HG02623 (cell line): ENCODE results near the gene FAM107B.
"Not testable (repeated sequence)": the region's sequence is repeated elsewhere in the genome, so short reads cannot be mapped to it uniquely, and the experiment has no call there.

Source experiments
- ATAC-seq: cut with Tn5 transposase; IDR thresholded peaks from one replicate; pipeline ENCODE4 v1.9.1; 2021; ENCODE audit warnings: moderate library complexity; ENCODE audit not compliant: unreplicated experiment

Gene FAM107B

GRCh38 chr10:14737808-14738545 is 36.7 kb downstream of the FAM107B start:
- no peak for ATAC-seq

DNA sequence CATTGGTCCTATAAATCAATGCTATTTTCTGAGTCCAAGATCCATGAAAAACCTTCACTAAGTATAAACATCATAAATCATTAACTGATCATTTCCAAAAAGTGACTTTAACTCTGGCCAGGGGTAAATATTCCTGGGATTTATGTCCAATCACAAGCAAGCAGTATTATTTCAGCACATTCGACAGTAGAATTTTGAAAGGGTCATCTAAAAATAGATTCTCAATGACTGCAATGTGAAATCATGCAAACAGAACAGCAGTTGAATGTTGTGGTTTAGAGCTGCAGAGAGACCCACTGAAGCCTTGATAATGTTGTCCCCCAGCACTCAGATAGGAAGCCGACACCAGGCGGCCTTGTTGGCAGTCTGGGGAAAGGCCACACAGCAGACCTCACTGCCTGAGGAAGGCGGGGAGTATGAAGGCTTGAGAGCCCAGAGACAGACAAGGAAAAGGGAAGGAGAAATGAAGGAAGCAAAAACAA is 38.1 kb downstream of the FAM107B start:
- no peak for ATAC-seq

DNA sequence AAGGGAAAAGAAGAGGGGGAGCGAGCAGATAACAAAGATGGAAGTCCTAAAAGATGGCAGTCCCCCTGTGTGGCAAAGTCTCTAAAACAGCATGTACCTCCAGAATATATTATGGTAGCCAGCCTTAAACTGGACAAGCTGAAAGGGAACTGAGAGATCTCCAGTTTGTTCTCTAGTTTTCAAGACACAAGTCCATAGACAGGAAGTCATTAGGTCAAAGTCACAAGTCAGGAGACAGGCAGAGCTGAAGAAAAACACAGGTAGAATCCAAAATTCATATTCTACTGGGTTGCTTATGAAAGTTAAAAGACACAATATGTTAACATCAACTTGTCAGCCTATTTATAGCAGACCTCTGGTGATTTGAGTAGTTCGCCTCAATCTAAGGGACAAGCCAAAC is 38.7 kb downstream of the FAM107B start:
- ATAC-seq: no peak

DNA sequence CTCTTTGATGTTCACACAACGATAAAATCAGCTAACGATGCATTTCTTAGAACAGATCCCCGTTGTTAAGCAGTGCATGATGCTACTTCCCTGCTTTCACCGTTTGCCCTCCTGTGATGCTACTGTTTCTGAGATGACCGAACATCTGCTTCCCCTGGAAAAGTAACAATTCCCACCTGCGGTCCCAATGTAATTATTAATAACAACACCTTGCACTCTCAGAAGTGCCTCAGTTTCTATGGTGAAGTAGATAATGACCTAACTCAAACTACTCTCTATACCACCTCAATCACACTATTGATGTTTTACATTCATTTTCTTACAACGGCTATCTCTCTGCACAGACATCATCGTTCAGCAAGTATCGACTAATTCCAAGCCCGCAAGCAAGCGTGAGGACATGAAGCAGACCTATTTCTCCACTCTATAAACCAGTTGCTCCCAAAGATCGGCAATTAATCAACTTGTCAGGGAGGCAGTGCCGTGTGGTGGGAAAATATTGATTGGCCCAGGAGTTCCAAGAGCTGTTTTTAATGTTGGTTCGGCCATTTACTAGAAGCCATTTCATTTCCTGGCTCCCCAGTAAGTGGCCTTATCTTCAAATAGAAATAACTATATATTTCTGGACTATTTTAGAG is 42.7 kb downstream of the FAM107B start:
- ATAC-seq: no peak

- ATAC-seq: no peak
Observed at GRCh38 chr10:14728346-14728745, 46.4 kb downstream of the FAM107B start.

GRCh38 chr10:14727924-14728323 is 46.8 kb downstream of the FAM107B start:
- no peak for ATAC-seq

GRCh38 chr10:14727465-14727864 is 47.2 kb downstream of the FAM107B start:
- no peak for ATAC-seq

GRCh38 chr10:14724931-14725330 is 49.8 kb downstream of the FAM107B start:
- ATAC-seq: no peak

- no peak for ATAC-seq
Observed at GRCh38 chr10:14723052-14723689, 51.5 kb downstream of the FAM107B start.

GRCh38 chr10:14717552-14717951 is 57.1 kb downstream of the FAM107B start:
- no peak for ATAC-seq

- ATAC-seq: no peak
Observed at GRCh38 chr10:14712991-14713424, 61.7 kb downstream of the FAM107B start.

DNA sequence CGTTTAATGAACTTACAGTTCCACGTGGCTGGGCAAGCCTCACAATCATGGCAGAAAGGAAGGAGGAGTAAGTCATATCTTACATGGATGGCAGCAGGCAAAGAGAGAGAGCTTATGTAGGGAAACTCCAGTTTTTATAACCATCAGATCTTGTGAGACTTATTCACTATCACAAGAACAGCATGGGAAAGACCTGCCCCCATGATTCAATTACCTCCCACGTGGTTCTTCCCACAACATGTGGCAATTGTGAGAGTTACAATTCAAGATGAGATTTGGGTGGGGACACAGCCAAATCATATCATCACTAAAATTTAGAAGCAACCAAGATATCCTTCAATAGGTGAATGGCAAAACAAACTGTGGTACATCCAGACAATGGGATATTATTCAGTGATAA is 65.4 kb downstream of the FAM107B start:
- not testable (repeated sequence) for ATAC-seq

GRCh38 chr10:14707481-14707880 is 67.2 kb downstream of the FAM107B start:
- ATAC-seq: no peak

DNA sequence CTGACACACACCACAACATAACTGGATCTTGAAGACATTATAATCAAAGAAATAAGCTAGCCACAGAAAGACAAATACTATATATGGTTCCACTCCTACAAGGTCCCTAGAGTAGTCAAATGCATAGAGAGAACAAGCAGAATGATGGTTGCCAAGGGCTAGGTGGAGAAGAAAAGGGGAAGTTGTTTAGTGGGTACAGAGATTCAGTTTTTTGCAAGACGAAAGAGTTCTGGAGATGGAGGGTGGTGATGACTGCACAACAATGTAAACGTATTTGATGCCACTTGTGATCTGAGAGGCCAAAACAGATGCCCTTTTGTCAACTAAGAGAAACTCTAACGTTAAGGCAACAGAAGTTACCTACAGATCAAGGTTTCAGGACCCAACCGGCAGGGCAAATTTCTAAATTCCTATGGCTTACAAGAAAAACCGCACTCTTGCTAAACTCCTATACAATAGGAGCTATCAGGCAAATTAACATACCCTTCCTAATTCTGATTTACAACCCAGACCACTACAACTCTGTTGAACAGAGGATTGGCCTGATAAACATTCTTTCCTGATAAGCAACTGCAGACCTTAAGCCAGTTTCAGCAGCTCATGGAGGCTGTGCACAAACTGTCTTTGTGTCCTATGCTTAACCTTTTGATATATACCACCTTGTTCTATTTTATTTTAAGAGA is 69.0 kb downstream of the FAM107B start:
- no peak for ATAC-seq

DNA sequence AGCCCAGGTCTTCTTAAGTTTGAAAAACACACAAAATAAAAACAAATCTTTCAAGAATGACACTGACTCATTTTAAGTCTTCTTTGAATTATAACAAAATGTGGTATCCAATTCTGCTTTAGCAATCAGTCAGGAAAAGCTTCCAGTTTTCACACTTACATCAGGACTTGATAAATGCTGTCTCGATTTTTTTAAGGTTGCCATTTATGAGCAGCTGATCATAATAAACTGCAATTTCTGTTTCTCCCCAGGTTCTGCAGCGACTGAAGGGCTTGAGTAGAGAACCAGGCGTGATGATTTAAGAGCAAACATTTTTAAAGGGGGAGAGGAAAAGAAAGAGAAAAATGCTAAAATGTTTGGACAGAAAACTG is 71.1 kb downstream of the FAM107B start:
- ATAC-seq: no peak

GRCh38 chr10:14701466-14701865 is 73.2 kb downstream of the FAM107B start:
- no peak for ATAC-seq

DNA sequence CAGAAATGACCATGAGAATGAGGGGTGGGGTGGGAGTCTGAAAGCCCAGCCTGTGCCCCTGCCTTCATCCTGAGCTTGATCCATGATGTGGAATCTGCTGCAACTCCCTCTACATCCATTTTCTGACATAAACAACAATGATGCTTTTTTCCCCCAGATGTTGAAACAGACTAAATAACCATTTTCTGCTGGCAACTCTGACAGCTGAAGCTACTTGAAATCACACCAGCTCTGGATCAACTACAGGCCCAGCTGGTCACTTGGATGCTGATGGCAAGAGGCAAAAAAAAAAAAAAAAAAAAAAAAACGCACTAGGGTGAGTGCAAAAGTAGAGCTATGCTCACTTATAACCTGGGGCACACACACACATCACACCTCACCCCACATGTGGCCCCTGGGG is 74.2 kb downstream of the FAM107B start:
- no peak for ATAC-seq

DNA sequence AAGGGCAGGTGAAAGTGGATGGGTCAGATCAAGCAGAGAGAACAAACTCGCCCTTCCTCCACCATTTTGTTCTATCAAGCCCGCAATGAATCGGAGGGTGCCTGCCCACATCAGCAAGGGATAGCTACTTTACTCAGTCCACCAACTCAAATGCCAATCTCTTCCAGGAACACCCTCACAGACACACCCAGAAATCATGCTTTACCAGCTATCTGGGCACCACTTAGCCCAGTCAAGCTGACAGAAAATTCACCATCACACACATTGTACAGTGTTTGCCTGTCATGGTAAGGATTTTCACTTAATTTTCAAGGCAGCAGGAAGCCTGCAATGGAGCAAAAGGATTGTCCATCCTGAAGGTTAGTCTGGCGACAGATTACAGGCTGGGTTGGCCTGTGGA is 75.2 kb downstream of the FAM107B start:
- ATAC-seq: no peak

DNA sequence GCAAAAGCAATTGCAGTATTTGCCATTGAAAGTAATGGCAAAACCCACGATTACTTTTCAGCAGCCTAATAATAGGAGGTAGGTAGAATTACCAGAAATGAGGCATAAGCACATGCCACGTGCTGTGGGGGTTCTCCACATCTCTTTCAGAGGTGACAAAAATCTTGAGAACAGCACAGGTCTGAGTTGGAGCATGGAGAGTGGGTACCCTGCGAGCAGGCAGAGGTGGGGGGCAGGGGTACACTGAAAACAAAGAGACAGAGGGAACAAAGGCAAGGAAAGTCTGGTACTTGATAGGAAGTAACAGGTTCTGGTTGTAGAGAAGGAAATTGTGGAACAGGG is 75.9 kb downstream of the FAM107B start:
- ATAC-seq: no peak

DNA sequence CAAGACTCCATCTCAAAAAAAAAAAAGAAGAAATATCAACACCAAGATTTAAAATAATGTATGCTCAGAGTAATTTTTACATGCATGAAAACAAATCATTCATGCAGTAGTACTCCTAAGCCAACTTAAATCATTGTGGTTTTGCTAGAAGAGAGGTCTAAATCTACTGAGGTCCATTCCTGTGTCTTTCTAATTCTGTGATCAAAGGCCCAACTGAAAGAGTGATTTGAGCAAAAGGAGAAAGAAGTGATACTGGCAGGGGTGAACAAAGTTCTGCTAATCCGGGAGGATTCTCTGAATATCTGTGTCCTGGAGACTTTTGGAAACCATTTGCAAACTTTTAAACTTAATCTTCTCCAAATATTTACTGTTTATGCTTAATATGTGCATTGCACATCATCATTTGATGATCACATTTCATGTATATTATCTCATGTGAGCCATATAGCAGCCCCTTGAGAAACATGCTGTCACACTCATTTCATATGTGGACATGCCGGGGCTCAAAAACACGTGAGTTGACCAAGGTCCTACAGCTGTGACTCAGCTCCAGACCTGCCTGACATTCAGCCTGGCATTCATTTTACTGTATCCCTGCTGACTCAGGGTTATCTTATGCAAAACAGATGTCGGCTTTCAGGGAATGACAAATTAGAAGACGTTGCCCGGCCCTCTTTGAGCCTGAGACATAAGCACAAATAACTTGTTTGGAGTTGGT is 76.4 kb downstream of the FAM107B start:
- no peak for ATAC-seq

- no peak for ATAC-seq
Observed at GRCh38 chr10:14697281-14697680, 77.4 kb downstream of the FAM107B start.
